ENCODE measurements around the gene KASH5.

DNA sequence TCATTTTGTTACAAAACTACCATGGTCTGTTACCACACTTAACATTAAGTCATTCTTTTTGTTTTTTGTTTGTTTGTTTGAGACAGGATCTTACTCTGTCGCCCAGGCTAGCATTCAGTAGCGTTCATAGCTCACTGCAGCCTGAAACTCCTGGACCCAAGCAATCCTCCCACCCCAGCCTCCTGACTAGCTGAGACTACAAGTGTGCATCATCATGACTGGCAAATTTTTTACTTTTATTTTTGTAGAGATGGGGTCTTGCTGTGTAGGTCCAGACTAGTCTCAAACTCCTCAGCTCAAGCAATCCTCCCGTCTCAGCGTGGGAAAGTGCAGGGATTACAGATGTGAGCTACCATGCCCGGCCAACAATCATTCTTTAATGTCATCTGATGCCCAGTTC, 68.3 kb downstream of the KASH5 start:
- TF ChIP-seq, protein P1, sequence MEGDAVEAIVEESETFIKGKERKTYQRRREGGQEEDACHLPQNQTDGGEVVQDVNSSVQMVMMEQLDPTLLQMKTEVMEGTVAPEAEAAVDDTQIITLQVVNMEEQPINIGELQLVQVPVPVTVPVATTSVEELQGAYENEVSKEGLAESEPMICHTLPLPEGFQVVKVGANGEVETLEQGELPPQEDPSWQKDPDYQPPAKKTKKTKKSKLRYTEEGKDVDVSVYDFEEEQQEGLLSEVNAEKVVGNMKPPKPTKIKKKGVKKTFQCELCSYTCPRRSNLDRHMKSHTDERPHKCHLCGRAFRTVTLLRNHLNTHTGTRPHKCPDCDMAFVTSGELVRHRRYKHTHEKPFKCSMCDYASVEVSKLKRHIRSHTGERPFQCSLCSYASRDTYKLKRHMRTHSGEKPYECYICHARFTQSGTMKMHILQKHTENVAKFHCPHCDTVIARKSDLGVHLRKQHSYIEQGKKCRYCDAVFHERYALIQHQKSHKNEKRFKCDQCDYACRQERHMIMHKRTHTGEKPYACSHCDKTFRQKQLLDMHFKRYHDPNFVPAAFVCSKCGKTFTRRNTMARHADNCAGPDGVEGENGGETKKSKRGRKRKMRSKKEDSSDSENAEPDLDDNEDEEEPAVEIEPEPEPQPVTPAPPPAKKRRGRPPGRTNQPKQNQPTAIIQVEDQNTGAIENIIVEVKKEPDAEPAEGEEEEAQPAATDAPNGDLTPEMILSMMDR (IDR thresholded peaks at IDR 0.05; ENCODE audit: low read depth, low read length): no peak
- TF ChIP-seq EZH2phosphoT487 (IDR thresholded peaks at IDR 0.05; ENCODE audit: low read depth): no peak
